ENCODE data around the gene RFNG.

RFNG gene

DNA sequence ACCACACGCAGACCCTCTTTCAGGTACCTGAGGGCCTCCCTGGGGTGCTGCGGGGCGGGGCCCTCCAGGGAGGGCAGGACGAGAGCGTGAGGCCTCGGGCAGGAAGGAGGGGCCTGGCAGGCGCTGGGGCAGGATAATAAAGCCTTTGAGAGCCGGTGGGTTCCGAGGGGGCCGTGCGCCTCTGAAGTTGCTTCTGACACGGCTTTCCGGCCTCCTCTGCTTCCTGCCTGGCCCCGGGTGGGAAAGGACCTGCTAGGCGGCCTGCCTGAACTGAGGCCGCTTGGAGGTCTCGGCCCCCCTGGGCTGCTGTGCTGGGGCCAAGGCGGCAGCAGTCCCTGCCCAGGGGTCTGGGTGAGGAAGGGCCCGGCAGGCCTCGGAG, 39.4 kb downstream of the RFNG start:
- H3K9ac ChIP-seq (ENCODE audit: low read depth, low read length), result 0 out of 2 replicates have a peak overlapping the region, but pooled peaks have one; percentile 31
- H3K4me1 ChIP-seq (ENCODE audit: insufficient read depth, low read length), result no peaks in the 10 kb centered on the region
- no peaks in the 10 kb centered on the region for H3K9me3 ChIP-seq (ENCODE audit: insufficient read depth, low read depth, low read length)
- peak overlapping the region; percentile 55; the same call in 1 of the 2 replicates for H3K27ac ChIP-seq (ENCODE audit: low read depth, low read length)
- no peak overlapping the region for H3K4me3 ChIP-seq (ENCODE audit: low read length)
- H3K36me3 ChIP-seq (ENCODE audit: insufficient read depth, low read length), result 0 out of 2 replicates have a peak, but pooled peaks cover 3% of the 10 kb centered on the region
- 70% methylated on average over 20 of the region's 20 CpGs for WGBS
- H3K27me3 ChIP-seq (ENCODE audit: insufficient read depth, low read length), result no peaks in the 10 kb centered on the region

DNA sequence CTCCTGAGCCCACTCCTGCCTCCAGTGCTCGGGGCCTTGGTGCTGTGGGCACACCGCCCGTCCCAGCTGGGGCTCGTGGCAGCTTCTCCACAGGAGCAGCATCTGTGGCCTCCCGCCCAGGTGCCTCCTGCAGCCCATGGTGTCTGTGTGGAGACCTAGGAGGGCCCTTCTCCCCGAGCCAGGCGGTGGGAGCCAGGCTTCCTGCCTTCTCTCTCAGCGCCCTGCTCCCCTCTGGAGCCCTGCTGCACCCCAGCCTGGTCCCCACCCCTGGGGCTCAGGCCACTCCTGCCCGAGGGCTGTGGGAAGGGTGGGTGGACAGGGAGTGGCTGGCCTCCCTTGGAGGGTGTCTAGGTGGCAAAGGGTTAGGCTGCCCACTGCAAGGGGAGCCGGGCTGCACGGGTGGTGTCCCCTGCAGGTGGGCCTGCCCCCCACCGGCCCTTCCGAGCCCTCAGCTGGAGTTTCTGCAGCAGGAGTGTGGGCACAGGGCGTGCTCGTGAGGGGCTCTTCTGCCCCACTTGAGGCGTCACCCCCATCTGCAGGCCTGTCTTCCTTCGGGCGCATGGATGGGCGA, 39.9 kb downstream of the RFNG start:
- Histone ChIP-seq H3K27ac (ENCODE audit: low read depth, low read length) (no peak overlapping the region), H3K4me3 (ENCODE audit: low read length) (no peak overlapping the region)

DNA sequence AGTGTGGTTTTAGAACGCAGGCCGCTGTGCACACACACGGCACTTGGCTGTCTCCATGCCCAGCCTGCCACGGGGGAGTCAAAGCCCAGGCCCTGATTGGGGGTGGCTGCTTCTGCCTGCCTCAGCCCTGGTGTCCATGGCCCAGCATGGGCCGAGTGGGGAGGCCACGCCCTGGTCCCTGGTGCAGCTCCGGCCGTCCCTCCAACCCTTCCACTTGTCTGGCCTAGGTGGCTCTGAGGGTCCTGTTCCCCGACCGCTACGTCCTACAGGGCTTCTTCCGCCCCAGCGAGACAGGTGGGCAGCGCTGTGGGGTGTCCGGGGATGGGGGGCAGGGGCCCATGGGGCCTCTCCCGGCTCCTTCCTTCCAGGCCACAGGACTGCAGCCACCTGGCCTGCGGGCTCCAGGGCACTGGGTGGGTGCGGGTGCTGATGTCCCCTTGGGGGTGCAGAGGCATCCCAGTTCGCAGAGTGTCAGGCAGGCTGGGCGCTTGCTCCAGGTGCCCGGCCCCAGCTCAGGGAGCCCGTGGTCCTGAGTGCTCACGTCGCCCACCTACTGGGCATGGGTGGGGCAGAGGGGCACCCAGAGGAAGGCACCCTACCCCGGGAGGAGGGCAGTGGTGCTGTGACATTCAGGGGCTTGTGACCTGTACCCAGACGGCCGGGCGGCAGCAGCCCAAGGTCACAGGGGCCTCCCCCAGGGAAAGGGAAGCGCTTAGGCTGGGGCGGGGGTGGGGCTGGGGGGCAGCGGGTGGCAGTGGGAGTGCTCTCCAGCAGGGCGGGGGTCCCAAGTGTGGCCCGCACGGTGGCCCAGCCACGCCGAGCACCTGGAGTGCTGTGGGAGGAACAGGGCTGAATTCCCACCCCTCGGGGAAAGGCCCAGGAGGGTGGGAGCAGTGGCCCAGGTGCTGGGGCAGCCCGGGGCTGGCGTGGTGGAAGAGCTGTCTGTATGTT, 40.8 kb downstream of the RFNG start:
- Histone ChIP-seq H3K9ac (ENCODE audit: low read depth, low read length) (no peak overlapping the region), H3K27ac (ENCODE audit: low read depth, low read length) (no peak overlapping the region), H3K36me3 (ENCODE audit: insufficient read depth, low read length) (0 out of 2 replicates have a peak, but pooled peaks cover 3% of the 10 kb centered on the region), H3K9me3 (ENCODE audit: insufficient read depth, low read depth, low read length) (no peaks in the 10 kb centered on the region), H3K4me1 (ENCODE audit: insufficient read depth, low read length) (no peaks in the 10 kb centered on the region), H3K27me3 (ENCODE audit: insufficient read depth, low read length) (no peaks in the 10 kb centered on the region), H3K4me3 (ENCODE audit: low read length) (no peak overlapping the region)
- 95% methylated on average over 39 of the region's 39 CpGs for WGBS

More for the DNA sequence above, 39.9 kb downstream of the RFNG start:
- Histone ChIP-seq H3K9ac (ENCODE audit: low read depth, low read length) (no peak overlapping the region), H3K27me3 (ENCODE audit: insufficient read depth, low read length) (no peaks in the 10 kb centered on the region), H3K36me3 (ENCODE audit: insufficient read depth, low read length) (0 out of 2 replicates have a peak, but pooled peaks cover 3% of the 10 kb centered on the region), H3K4me1 (ENCODE audit: insufficient read depth, low read length) (no peaks in the 10 kb centered on the region), H3K9me3 (ENCODE audit: insufficient read depth, low read depth, low read length) (no peaks in the 10 kb centered on the region)
- 96% methylated on average over 19 of the region's 19 CpGs for WGBS

DNA sequence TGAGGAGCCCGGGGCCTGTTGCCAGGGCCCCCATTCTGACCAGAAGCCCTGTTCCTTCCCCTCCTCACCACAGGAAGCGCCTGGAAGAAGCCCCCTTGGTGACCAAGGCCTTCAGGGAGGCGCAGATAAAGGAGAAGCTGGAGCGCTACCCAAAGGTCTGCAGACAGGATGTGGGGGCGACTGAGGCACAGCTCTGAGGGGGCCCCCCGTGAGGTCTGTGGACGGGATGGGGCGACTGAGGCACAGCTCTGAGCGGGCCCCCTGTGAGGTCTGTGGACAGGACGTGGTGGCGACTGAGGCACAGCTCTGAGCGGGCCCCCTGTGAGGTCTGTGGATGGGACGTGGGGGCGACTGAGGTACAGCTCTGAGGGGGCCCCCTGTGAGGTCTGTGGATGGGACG, 42.2 kb downstream of the RFNG start:
- Histone ChIP-seq H3K9ac (ENCODE audit: low read depth, low read length) (no peak overlapping the region), H3K36me3 (ENCODE audit: insufficient read depth, low read length) (0 out of 2 replicates have a peak, but pooled peaks cover 3% of the 10 kb centered on the region), H3K9me3 (ENCODE audit: insufficient read depth, low read depth, low read length) (no peaks in the 10 kb centered on the region), H3K4me3 (ENCODE audit: low read length) (no peak overlapping the region), H3K27me3 (ENCODE audit: insufficient read depth, low read length) (no peaks in the 10 kb centered on the region), H3K27ac (ENCODE audit: low read depth, low read length) (no peak overlapping the region), H3K4me1 (ENCODE audit: insufficient read depth, low read length) (no peaks in the 10 kb centered on the region)
- WGBS, result 94% methylated on average over 15 of the region's 15 CpGs

DNA sequence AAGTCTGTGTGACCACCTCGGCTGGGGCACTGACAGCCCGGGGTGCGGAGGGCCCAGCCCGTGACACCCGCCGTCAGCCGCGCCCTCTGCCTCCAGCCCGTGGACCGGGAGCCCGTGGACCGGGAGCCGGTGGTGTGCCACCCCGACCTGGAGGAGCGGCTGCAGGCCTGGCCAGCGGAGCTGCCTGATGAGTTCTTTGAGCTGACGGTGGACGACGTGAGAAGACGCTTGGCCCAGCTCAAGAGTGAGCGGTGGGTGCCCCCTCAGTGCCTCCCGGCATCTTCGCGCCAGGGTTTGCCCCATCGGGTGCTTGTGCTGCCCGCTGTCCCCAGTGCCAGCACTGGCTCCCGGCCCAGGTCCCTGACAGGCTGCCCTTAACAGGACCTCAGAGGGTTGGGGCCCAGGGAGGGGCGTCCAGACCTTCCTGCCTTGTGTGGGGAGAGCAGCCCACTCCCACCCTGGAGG, 42.6 kb downstream of the RFNG start:
- Histone ChIP-seq H3K9ac (ENCODE audit: low read depth, low read length) (no peak overlapping the region; the same call in 1 of the 2 replicates), H3K36me3 (ENCODE audit: insufficient read depth, low read length) (0 out of 2 replicates have a peak, but pooled peaks cover 3% of the 10 kb centered on the region), H3K9me3 (ENCODE audit: insufficient read depth, low read depth, low read length) (no peaks in the 10 kb centered on the region), H3K4me1 (ENCODE audit: insufficient read depth, low read length) (no peaks in the 10 kb centered on the region), H3K4me3 (ENCODE audit: low read length) (no peak overlapping the region), H3K27ac (ENCODE audit: low read depth, low read length) (no peak overlapping the region), H3K27me3 (ENCODE audit: insufficient read depth, low read length) (no peaks in the 10 kb centered on the region)
- 96% methylated on average over 28 of the region's 28 CpGs for WGBS

DNA sequence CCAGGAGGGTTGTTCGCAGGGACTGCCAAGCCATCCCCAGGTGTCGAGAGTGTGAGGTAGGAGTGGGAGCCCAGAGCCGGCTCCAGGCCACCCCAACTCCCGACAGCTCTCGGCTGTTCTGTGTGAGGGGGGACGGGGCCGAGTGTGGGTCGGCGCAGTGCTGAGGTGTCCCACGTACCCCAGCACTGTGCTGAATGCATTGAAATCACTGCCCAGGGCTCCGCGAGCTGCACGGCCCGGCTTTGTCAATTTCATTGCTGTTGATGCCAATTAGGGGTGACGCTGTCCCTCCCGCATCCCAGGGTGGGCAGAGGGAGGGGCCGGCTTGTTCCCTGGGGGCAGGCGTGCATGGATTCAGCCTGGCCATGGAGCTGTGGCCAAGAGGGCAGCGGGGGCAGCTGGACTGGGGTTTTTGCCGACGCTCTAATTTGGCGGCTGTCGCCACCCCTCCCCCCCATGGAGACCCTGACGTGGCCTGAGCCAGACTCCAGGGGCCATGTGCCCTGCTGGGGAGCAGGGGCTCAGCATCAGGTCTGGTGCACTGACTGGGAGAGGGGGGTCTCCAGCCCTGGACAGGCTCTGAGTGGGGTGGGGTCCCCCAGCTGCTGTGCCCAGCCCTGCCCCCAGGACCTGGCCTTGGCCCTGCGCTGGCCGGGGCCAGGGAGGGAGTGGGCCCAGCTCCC, 43.2 kb downstream of the RFNG start:
- Histone ChIP-seq H3K4me3 (ENCODE audit: low read length) (no peak overlapping the region), H3K9me3 (ENCODE audit: insufficient read depth, low read depth, low read length) (no peaks in the 10 kb centered on the region), H3K9ac (ENCODE audit: low read depth, low read length) (no peak overlapping the region), H3K4me1 (ENCODE audit: insufficient read depth, low read length) (no peaks in the 10 kb centered on the region; the same call in 1 of the 2 replicates), H3K27me3 (ENCODE audit: insufficient read depth, low read length) (no peaks in the 10 kb centered on the region), H3K36me3 (ENCODE audit: insufficient read depth, low read length) (0 out of 2 replicates have a peak, but pooled peaks cover 3% of the 10 kb centered on the region), H3K27ac (ENCODE audit: low read depth, low read length) (no peak overlapping the region)
- WGBS, result 94% methylated on average over 26 of the region's 26 CpGs

DNA sequence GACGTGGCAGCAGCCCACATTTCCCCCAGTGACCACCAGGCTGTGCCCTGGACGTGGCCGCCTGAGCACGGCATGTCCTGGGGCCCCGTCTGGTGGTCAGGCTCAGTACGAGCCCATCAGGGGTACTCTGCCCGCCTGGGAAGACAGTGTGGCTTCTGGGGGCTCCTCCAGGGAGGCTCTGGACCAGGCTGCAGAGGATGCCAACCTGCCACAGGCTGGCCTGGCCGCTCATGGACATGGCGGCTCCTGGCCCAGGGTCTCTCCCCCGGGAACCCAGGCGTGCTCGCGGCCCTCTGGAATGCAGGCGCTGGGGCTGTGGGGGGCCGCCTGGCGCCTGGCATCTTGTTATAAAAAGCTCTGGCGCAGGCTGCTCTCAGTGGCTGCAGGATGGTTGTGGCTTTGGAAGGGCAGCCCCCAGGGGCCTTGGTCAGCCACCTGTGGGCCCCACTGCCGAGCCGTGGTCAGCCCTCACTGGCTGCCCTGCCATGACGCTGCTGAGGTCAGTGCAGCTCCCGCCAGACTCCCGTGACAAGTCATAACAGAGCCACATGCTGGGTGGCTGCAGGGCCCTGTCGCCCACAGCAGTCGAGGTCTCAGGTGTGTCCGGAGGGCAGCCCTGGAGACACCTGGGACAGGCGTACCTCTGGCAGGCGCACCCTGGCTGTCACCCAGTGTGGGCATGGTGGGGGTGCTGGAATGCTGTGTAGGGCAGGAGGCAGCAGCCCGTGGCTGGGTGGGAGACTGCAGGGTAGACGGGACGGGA, 43.9 kb downstream of the RFNG start:
- H3K4me3 ChIP-seq (ENCODE audit: low read length), result no peak overlapping the region
- H3K27ac ChIP-seq (ENCODE audit: low read depth, low read length), result no peak overlapping the region
- H3K4me1 ChIP-seq (ENCODE audit: insufficient read depth, low read length), result no peaks in the 10 kb centered on the region; the same call in 1 of the 2 replicates
- no peaks in the 10 kb centered on the region for H3K9me3 ChIP-seq (ENCODE audit: insufficient read depth, low read depth, low read length)
- H3K27me3 ChIP-seq (ENCODE audit: insufficient read depth, low read length), result no peaks in the 10 kb centered on the region
- no peak overlapping the region for H3K9ac ChIP-seq (ENCODE audit: low read depth, low read length)
- H3K36me3 ChIP-seq (ENCODE audit: insufficient read depth, low read length), result 0 out of 2 replicates have a peak, but pooled peaks cover 3% of the 10 kb centered on the region
- 94% methylated on average over 30 of the region's 30 CpGs for WGBS

DNA sequence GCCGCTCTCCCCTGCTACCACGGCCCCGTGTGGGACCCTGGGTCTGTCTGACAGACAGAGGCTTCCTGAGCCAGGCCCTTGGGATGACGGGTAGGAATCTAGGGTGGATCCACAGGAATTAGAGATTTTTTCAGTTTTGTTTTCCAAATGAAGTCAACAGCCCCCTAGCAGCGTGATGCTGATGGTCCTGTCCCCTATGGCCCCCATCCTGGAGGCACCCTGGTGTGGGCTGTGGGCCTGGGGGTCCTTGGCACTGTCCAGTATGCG, 44.5 kb downstream of the RFNG start:
- Histone ChIP-seq H3K4me3 (ENCODE audit: low read length) (no peak overlapping the region), H3K9me3 (ENCODE audit: insufficient read depth, low read depth, low read length) (no peaks in the 10 kb centered on the region), H3K27ac (ENCODE audit: low read depth, low read length) (no peak overlapping the region), H3K9ac (ENCODE audit: low read depth, low read length) (no peak overlapping the region), H3K27me3 (ENCODE audit: insufficient read depth, low read length) (no peaks in the 10 kb centered on the region), H3K4me1 (ENCODE audit: insufficient read depth, low read length) (no peaks in the 10 kb centered on the region; the same call in 1 of the 2 replicates), H3K36me3 (ENCODE audit: insufficient read depth, low read length) (0 out of 2 replicates have a peak, but pooled peaks cover 3% of the 10 kb centered on the region)
- 95% methylated on average over 6 of the region's 6 CpGs for WGBS

DNA sequence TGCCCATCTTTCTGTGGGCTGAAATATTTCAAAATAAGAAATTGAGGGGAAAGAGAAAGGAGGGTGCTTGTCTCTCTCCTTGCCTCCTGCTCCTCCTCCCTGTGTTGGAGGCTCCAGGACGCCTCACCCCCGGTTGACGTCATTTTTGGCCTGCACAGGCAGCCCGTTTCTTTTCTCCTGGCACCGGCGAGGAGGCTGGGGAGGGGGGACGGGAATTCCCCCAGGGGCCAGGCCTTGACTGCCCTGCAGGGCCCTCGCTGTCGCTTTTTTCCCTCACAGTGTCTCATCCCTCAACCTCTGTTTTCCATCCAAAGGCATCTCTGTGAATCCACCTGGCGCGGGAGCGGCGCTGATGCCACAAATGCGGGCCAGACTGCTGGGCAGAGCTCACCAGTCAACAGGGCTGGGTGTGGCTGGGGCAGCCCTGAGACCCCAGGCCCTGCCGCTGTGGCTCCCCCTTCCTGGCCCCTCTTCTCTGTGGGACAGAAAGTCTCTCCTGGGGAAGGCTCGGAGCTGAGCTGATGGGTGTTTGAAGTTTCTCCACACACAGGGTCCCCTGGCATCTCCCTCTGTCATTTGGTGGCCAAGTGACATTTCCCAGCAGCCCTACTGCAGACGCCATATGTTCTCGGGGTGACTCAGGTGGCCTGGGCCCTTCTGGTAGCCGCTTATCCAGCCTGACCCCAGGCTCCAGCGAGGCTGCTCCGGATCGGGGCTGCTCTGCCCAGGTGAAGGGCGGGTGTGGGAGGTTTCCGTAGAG, 45.0 kb downstream of the RFNG start:
- Histone ChIP-seq H3K9ac (ENCODE audit: low read depth, low read length) (no peak overlapping the region), H3K4me3 (ENCODE audit: low read length) (no peak overlapping the region), H3K9me3 (ENCODE audit: insufficient read depth, low read depth, low read length) (no peaks in the 10 kb centered on the region), H3K27ac (ENCODE audit: low read depth, low read length) (no peak overlapping the region), H3K27me3 (ENCODE audit: insufficient read depth, low read length) (no peaks in the 10 kb centered on the region), H3K4me1 (ENCODE audit: insufficient read depth, low read length) (no peaks in the 10 kb centered on the region; the same call in 1 of the 2 replicates), H3K36me3 (ENCODE audit: insufficient read depth, low read length) (0 out of 2 replicates have a peak, but pooled peaks cover 3% of the 10 kb centered on the region)
- WGBS, result 92% methylated on average over 24 of the region's 24 CpGs

All from HUES64 (cell line).